Transverse colon (tissue), 4 donors: ENCODE results near the gene PRELID3B. TPM values are rescaled to one million over a fixed set of nuclear protein-coding genes. Genes with fewer than 3 reads are reported as not detected.

Experiments
- DNase-seq: peaks from one replicate; pipeline ENCODE4 v3.0.0-alpha.2; 2019
- H3K27ac ChIP-seq, 4 donors: fragments of 200-600 bp; sonication (generic); 2 replicates each; pipeline ENCODE4 v1.5.1; 2016 to 2018; ENCODE audit warnings: inconsistent platforms in 4 of 4
- H3K27me3 ChIP-seq: fragments of 200-600 bp; sonication (generic); 2 replicates; pipeline ENCODE4 v1.5.1; 2017; ENCODE audit warnings: inconsistent platforms
- H3K36me3 ChIP-seq, 4 donors: fragments of 200-600 bp; sonication (generic); 2 replicates each; pipeline ENCODE4 v1.5.1; 2017 to 2019; ENCODE audit warnings: inconsistent platforms in 4 of 4
- H3K4me1 ChIP-seq, 4 donors: fragments of 200-600 bp; sonication (generic); 2 replicates each; pipeline ENCODE4 v1.5.1; 2017 to 2020; ENCODE audit warnings: inconsistent platforms in 4 of 4
- H3K4me3 ChIP-seq, 4 donors: fragments of 200-600 bp; sonication (generic); 1 replicate in 1 of 4; 2 replicates in 3 of 4; pipeline versions ENCODE4 v1.5.1 to v1.6.1; 2017 to 2019; ENCODE audit warnings: inconsistent platforms in 4 of 4
- H3K9me3 ChIP-seq, 2 donors: fragments of 200-600 bp; sonication (generic); 2 replicates each; pipeline ENCODE4 v1.5.1; 2017 to 2019; ENCODE audit warnings: inconsistent platforms in 2 of 2
- EP300 ChIP-seq: sonication (generic); formaldehyde crosslinking; IDR thresholded peaks from one replicate; pipeline ENCODE4 v1.6.1; 2017; ENCODE audit warnings: antibody characterized with exemption, low read depth
- POLR2A ChIP-seq: fragments of 450-650 bp; IDR thresholded peaks from one replicate; pipeline ENCODE4 v1.6.1; 2016; ENCODE audit warnings: antibody characterized with exemption, mild to moderate bottlenecking, moderate library complexity
- POLR2AphosphoS5 ChIP-seq, 3 donors: sonication (generic); formaldehyde crosslinking; IDR thresholded peaks; one replicate each; pipeline ENCODE4 v1.6.1; 2016; ENCODE audit warnings: antibody characterized with exemption in 3 of 3
- WGBS, 2 donors: methylation state at CpG; one replicate each; pipeline ENCODE4 v1.1.5; 2018; ENCODE audit warnings: low coverage in 1 of 2; 5-methylcytosine and 5-hydroxymethylcytosine counted together
- in situ Hi-C, 4 donors: fragments of 200-750 bp; cut with MboI; loops; one replicate each; pipeline versions ENCODE4 v1.15.0 to v1.15.1; 2017; ENCODE audit warnings: low sequenced_read_pairs in 3 of 4, low pct_ligation_motif_present in 1 of 4, low pct_unique_long_range_greater_than_20kb in 1 of 4
- intact Hi-C: fragments of 100-400 bp; cut with DNase I; formaldehyde crosslinking; loops from one replicate; pipeline ENCODE4 v1.15.1; 2023; ENCODE audit warnings: low total_unique reads
- total RNA-seq, 4 donors: library from RNA; depleted of rRNA; stranded (reverse); fragments of >200 nt; gene quantifications; one replicate each; pipeline ENCODE4 v1.1.0, GENCODE V29; 2016
- TF ChIP-seq, protein P1 (sequence below), 5 experiments: fragments of 200-600 bp in 3 of 5; fragments of 450-650 bp in 2 of 5; sonication (generic) in 3 of 5; IDR thresholded peaks; 1 replicate in 2 of 5; 2 replicates in 3 of 5; pipeline ENCODE4 v1.5.1; 2016 to 2017; ENCODE audit warnings: antibody characterized with exemption in 5 of 5, inconsistent platforms in 3 of 5, mild to moderate bottlenecking in 2 of 5, moderate library complexity in 1 of 5

PRELID3B gene
- total RNA-seq, 4 donors from 2014 or later = 25.3 to 119 (median 67.8) TPM

DNA sequence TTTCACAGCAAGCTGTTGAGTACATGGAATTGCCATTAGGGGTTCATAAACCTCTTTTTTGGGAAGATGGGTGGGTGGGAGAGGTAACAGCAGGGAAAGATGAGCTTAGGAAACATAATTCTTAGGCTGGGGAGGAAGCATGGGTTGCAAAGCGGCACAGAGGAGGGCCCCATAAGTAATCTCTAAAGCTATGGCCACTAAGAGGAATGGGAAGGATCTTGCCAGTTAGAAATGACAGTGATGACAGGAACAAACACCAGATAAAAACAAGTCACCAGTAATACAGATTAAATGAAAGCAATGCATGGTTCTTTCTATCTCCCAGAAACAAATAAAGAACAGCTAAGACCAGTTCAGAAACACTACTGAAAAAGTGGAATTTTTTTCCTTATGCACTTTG is 31.0 kb upstream of the PRELID3B start:
- no peaks in the 10 kb centered on the region for H3K4me1 ChIP-seq
- WGBS, 2 donors = 71 to 88% methylated on average over 1 of the region's 1 CpG
- H3K36me3 ChIP-seq = no peaks in the 10 kb centered on the region
- H3K27ac ChIP-seq = no peak overlapping the region
- peaks cover 28% of the 10 kb centered on the region for H3K27me3 ChIP-seq
- no peaks in the 10 kb centered on the region for H3K9me3 ChIP-seq
- TF ChIP-seq, protein P1, sequence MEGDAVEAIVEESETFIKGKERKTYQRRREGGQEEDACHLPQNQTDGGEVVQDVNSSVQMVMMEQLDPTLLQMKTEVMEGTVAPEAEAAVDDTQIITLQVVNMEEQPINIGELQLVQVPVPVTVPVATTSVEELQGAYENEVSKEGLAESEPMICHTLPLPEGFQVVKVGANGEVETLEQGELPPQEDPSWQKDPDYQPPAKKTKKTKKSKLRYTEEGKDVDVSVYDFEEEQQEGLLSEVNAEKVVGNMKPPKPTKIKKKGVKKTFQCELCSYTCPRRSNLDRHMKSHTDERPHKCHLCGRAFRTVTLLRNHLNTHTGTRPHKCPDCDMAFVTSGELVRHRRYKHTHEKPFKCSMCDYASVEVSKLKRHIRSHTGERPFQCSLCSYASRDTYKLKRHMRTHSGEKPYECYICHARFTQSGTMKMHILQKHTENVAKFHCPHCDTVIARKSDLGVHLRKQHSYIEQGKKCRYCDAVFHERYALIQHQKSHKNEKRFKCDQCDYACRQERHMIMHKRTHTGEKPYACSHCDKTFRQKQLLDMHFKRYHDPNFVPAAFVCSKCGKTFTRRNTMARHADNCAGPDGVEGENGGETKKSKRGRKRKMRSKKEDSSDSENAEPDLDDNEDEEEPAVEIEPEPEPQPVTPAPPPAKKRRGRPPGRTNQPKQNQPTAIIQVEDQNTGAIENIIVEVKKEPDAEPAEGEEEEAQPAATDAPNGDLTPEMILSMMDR (IDR thresholded peaks at IDR 0.05) = no peak
- TF ChIP-seq POLR2AphosphoS5 (IDR thresholded peaks at IDR 0.05) = no peak
- TF ChIP-seq POLR2A = no peak
- no peak for TF ChIP-seq EP300
- H3K4me3 ChIP-seq = no peak overlapping the region
- DNase-seq = no peak
- in situ Hi-C loops (loop anchor here in 1 of 4 donors (10.0 kb wide), 1 partner anchor 199 kb away; no protein-coding TSS in a partner anchor), intact Hi-C loops (no loop called here)

DNA sequence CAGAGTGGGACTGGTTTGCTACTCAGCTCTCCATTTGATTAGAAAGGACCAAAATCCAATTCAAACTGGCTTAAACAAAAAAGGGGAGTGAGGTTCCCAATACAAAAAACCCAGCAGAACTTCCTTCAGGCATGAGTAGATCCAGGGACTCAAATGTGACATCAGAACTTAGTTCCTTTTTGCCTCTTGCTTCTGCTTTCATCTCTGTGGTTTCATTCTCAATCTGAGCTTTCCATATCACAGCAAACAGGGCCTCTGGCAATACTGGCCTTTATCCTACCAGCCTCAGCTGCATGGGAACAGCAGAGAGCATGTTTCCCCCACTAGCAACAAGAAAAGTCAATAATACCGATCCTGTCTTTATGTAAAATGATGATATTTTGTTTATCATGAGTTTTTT is 28.6 kb upstream of the PRELID3B start:
- no peak overlapping the region for H3K4me3 ChIP-seq
- no peak for DNase-seq
- H3K9me3 ChIP-seq = no peaks in the 10 kb centered on the region
- WGBS, 2 donors = 79 to 82% methylated on average over 1 of the region's 1 CpG
- in situ Hi-C loops (loop anchor here in 1 of 4 donors (10.0 kb wide), 1 partner anchor 196 kb away; no protein-coding TSS in a partner anchor), intact Hi-C loops (no loop called here)
- TF ChIP-seq POLR2A (no peak), POLR2AphosphoS5 (IDR thresholded peaks at IDR 0.05) (no peak)
- H3K36me3 ChIP-seq = no peaks in the 10 kb centered on the region
- peaks cover 14% of the 10 kb centered on the region for H3K27me3 ChIP-seq
- no peaks in the 10 kb centered on the region for H3K4me1 ChIP-seq
- no peak overlapping the region for H3K27ac ChIP-seq

DNA sequence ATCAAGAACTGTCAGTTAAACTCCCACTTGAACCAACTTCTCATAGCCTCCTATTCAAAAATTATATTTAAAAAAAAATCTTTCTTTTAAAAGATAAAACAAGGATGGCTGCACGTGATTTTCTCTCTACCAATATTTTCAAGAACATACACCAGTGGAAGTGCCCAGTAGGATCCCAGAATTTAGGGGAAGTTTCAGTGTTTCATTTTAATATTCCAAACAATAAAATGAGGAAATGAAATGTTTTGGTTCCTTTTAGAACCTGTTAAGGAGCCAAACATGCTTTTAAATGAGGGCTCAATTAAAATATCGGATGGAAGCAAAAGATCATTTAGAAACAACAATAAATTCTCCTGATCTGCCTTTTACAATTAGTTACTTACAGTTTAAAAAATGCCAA is 26.4 kb upstream of the PRELID3B start:
- no peak for TF ChIP-seq POLR2AphosphoS5 (IDR thresholded peaks at IDR 0.05)
- no peak for TF ChIP-seq EP300
- TF ChIP-seq, protein P1 (IDR thresholded peaks at IDR 0.05) = no peak
- no peak for TF ChIP-seq POLR2A
- intact Hi-C loops (no loop called here), in situ Hi-C loops (no loop called here)
- H3K4me1 ChIP-seq = peaks cover 0 to 2% (median 0%) of the 10 kb centered on the region in 4 donors
- no peak overlapping the region for H3K27ac ChIP-seq
- no peak overlapping the region for H3K4me3 ChIP-seq
- no peaks in the 10 kb centered on the region for H3K9me3 ChIP-seq
- DNase-seq = no peak
- peaks cover 14% of the 10 kb centered on the region for H3K27me3 ChIP-seq
- no peaks in the 10 kb centered on the region for H3K36me3 ChIP-seq
- WGBS, 2 donors = 48 to 54% methylated on average over 2 of the region's 2 CpGs

DNA sequence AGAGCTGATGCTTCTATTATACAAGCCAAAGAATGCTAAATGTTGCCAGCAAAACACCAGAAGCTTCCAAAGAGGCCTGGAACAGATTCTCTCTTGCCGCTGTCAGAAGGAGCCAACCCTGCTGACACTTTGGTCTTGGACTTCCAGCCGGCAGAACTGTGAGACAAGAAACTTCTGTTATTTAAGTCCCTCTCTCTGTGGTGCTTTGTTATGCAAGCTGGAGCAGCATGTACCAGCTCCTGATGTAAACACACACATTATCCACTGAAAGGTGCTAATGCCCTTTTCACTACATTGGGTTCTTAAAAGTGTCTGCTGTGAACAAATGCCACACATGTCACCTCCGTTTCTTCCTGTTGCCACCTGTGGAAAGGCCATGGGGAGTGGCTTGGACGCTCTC is 25.9 kb upstream of the PRELID3B start:
- intact Hi-C loops (no loop called here), in situ Hi-C loops (no loop called here)
- no peak for DNase-seq
- H3K4me3 ChIP-seq = no peak overlapping the region
- no peaks in the 10 kb centered on the region for H3K9me3 ChIP-seq
- no peak overlapping the region for H3K27ac ChIP-seq
- WGBS, 2 donors = 81% methylated on average over 4 of the region's 4 CpGs; no CpG with 5 or more reads in 1 of the 2 donors
- TF ChIP-seq POLR2AphosphoS5 (IDR thresholded peaks at IDR 0.05) (no peak), POLR2A (no peak), EP300 (no peak)
- TF ChIP-seq, protein P1 (IDR thresholded peaks at IDR 0.05) = no peak
- H3K4me1 ChIP-seq = peaks cover 0 to 4% (median under 1%) of the 10 kb centered on the region in 4 donors
- peaks cover 10% of the 10 kb centered on the region for H3K27me3 ChIP-seq
- H3K36me3 ChIP-seq = no peaks in the 10 kb centered on the region

DNA sequence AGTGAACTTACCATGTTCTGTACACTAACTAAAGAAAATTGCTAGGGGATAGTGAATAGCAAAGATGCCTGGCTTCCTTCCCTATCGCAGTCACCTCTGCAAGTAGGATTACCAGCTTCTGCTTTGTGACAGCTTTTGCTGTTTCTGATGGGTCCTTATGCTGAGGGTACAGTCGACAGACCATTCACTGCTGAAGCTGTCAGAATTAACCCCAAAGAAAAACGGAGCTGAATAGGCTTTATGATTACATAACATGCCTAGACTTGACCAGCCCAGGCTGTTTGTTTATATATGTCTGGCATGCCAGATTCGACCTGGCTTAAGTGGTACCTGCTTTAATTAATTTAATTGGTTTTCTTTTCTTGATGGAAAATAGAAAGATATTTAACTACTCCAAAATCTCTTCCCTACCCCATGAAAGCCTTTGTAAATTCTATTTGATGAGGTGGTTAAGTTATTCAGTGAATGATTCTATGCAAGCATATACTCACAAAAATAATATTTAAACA is 21.7 kb upstream of the PRELID3B start:
- no peak for TF ChIP-seq POLR2A
- no peak for TF ChIP-seq EP300
- no peak for TF ChIP-seq POLR2AphosphoS5 (IDR thresholded peaks at IDR 0.05)
- TF ChIP-seq, protein P1 (IDR thresholded peaks at IDR 0.05) = no peak
- Histone ChIP-seq H3K4me1 (peaks cover 0 to 4% (median 1%) of the 10 kb centered on the region in 4 donors), H3K27ac (peak overlapping the region in 2 of 4 donors; percentile 6 to 31), H3K4me3 (no peak overlapping the region), H3K9me3 (no peaks in the 10 kb centered on the region), H3K27me3 (peaks cover 4% of the 10 kb centered on the region), H3K36me3 (no peaks in the 10 kb centered on the region)
- DNase-seq = no peak
- intact Hi-C loops (no loop called here), in situ Hi-C loops (no loop called here)
- WGBS, 2 donors = 33 to 42% methylated on average over 4 of the region's 4 CpGs
